WTC11 (cell line): ENCODE measurements around the gene BCOR.

Experiments
- CREM ChIP-seq: sonication (generic); formaldehyde crosslinking; IDR thresholded peaks from 2 replicates; pipeline ENCODE4 v1.8.1; 2022; ENCODE audit warnings: mild to moderate bottlenecking, missing genetic modification reagents, moderate library complexity
- CTCF ChIP-seq: fragments of 200-600 bp; IDR thresholded peaks from 2 replicates; pipeline ENCODE4 v1.8.0; 2022; ENCODE audit warnings: antibody characterized with exemption
- ESRRA ChIP-seq: sonication (generic); formaldehyde crosslinking; IDR thresholded peaks from 2 replicates; pipeline ENCODE4 v1.8.1; 2022; ENCODE audit warnings: mild to moderate bottlenecking, missing genetic modification reagents, borderline replicate concordance
- ETV6 ChIP-seq: sonication (generic); formaldehyde crosslinking; IDR thresholded peaks from 2 replicates; pipeline ENCODE4 v1.8.1; 2022; ENCODE audit warnings: mild to moderate bottlenecking, missing genetic modification reagents
- FOXK1 ChIP-seq: sonication (generic); formaldehyde crosslinking; IDR thresholded peaks from 2 replicates; pipeline ENCODE4 v1.8.0; 2022; ENCODE audit warnings: mild to moderate bottlenecking, moderate library complexity, missing genetic modification reagents
- JUN ChIP-seq: sonication (generic); formaldehyde crosslinking; IDR thresholded peaks from 2 replicates; pipeline ENCODE4 v1.8.0; 2023; ENCODE audit warnings: mild to moderate bottlenecking, missing genetic modification reagents
- MAX ChIP-seq: sonication (generic); formaldehyde crosslinking; IDR thresholded peaks from 2 replicates; pipeline ENCODE4 v1.8.0; 2022; ENCODE audit warnings: mild to moderate bottlenecking, missing genetic modification reagents
- MYBL2 ChIP-seq: sonication (generic); formaldehyde crosslinking; IDR thresholded peaks from 2 replicates; pipeline ENCODE4 v1.8.1; 2023; ENCODE audit warnings: mild to moderate bottlenecking, moderate library complexity, missing genetic modification reagents
- PRRX2 ChIP-seq: fragments of 250-450 bp; sonication (Bioruptor Pico); IDR thresholded peaks from 2 replicates; pipeline ENCODE4 v1.8.0; 2021; ENCODE audit warnings: mild to moderate bottlenecking
- ZNF671 ChIP-seq: fragments of 250-450 bp; sonication (Bioruptor Pico); IDR thresholded peaks from 2 replicates; pipeline ENCODE4 v1.8.0; 2021; ENCODE audit warnings: mild to moderate bottlenecking
- TF ChIP-seq, protein P1 (sequence below): sonication (generic); formaldehyde crosslinking; IDR thresholded peaks from 2 replicates; pipeline ENCODE4 v1.8.0; 2022; ENCODE audit warnings: mild to moderate bottlenecking, missing genetic modification reagents
- TF ChIP-seq, protein P2 (sequence below): sonication (generic); formaldehyde crosslinking; IDR thresholded peaks from 2 replicates; pipeline ENCODE4 v1.8.1; 2022; ENCODE audit warnings: mild to moderate bottlenecking, missing genetic modification reagents, moderate library complexity, borderline replicate concordance

- TF ChIP-seq CTCF (no peak), MAX (CRISPR knock-in tag) (no peak), PRRX2 (CRISPR knock-in tag) (no peak), ETV6 (no peak), ZNF671 (CRISPR knock-in tag) (no peak), JUN (CRISPR knock-in tag) (no peak), FOXK1 (CRISPR knock-in tag) (no peak), ESRRA (no peak), CREM (CRISPR knock-in tag) (no peak), MYBL2 (CRISPR knock-in tag) (no peak)
- TF ChIP-seq, protein P1, sequence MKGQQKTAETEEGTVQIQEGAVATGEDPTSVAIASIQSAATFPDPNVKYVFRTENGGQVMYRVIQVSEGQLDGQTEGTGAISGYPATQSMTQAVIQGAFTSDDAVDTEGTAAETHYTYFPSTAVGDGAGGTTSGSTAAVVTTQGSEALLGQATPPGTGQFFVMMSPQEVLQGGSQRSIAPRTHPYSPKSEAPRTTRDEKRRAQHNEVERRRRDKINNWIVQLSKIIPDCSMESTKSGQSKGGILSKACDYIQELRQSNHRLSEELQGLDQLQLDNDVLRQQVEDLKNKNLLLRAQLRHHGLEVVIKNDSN (CRISPR knock-in tag), result no peak
- TF ChIP-seq, protein P2, sequence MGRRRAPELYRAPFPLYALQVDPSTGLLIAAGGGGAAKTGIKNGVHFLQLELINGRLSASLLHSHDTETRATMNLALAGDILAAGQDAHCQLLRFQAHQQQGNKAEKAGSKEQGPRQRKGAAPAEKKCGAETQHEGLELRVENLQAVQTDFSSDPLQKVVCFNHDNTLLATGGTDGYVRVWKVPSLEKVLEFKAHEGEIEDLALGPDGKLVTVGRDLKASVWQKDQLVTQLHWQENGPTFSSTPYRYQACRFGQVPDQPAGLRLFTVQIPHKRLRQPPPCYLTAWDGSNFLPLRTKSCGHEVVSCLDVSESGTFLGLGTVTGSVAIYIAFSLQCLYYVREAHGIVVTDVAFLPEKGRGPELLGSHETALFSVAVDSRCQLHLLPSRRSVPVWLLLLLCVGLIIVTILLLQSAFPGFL (CRISPR knock-in tag), result no peak
These were observed 86.3 kb downstream of the BCOR start for GRCh38 chrX:40011322-40012038.
